ENCODE data around the gene IFT25. TPM values are rescaled to one million over a fixed set of nuclear protein-coding genes. Genes with fewer than 3 reads are reported as not detected.

IFT25 gene
- total RNA-seq, 4 donors from 2014 or later: 15.5 to 39.9 (median 26.8) TPM

- 87 to 93% methylated on average over 4 of the region's 4 CpGs for WGBS, 2 donors
Measured at GRCh38 chr1:53938136-53938830, 7.2 kb downstream of the IFT25 start.

GRCh38 chr1:53936430-53936829, 9.1 kb downstream of the IFT25 start:
- no peak overlapping the region for H3K4me3 ChIP-seq
- WGBS, 2 donors: 94 to 95% methylated on average over 1 of the region's 1 CpG
- H3K4me1 ChIP-seq: peaks cover 0 to 13% (median 0%) of the 10 kb centered on the region in 4 donors
- DNase-seq (ENCODE audit: low spot score in 2 of 2): no peak
- peaks cover 0 to 25% (median 0%) of the 10 kb centered on the region in 3 donors for H3K36me3 ChIP-seq
- no peak overlapping the region for H3K27ac ChIP-seq
- H3K27me3 ChIP-seq: no peaks in the 10 kb centered on the region
- H3K9me3 ChIP-seq: peaks cover 0 to 13% (median 0%) of the 10 kb centered on the region in 4 donors
- no peak for TF ChIP-seq CTCF (IDR thresholded peaks at IDR 0.05)
- no peak for TF ChIP-seq EP300 (IDR thresholded peaks at IDR 0.05)
- no peak for TF ChIP-seq POLR2A (IDR thresholded peaks at IDR 0.05)

More at GRCh38 chr1:53938136-53938830, 7.2 kb downstream of the IFT25 start:
- H3K27ac ChIP-seq: no peak overlapping the region
- TF ChIP-seq EP300 (IDR thresholded peaks at IDR 0.05) (no peak), CTCF (IDR thresholded peaks at IDR 0.05) (no peak), POLR2A (IDR thresholded peaks at IDR 0.05) (no peak)
- DNase-seq (ENCODE audit: low spot score in 2 of 2): no peak
- no peak overlapping the region for H3K4me3 ChIP-seq
- H3K9me3 ChIP-seq: peaks cover 0 to 9% (median 0%) of the 10 kb centered on the region in 4 donors
- H3K36me3 ChIP-seq: peaks cover 0 to 13% (median 0%) of the 10 kb centered on the region in 3 donors
- peaks cover 0 to 15% (median 0%) of the 10 kb centered on the region in 4 donors for H3K4me1 ChIP-seq
- H3K27me3 ChIP-seq: no peaks in the 10 kb centered on the region

GRCh38 chr1:53934170-53934765, 11.2 kb downstream of the IFT25 start:
- 98 to 100% methylated on average over 1 of the region's 1 CpG for WGBS, 2 donors
- TF ChIP-seq CTCF (IDR thresholded peaks at IDR 0.05) (no peak), POLR2A (IDR thresholded peaks at IDR 0.05) (no peak), EP300 (IDR thresholded peaks at IDR 0.05) (no peak)
- Histone ChIP-seq H3K36me3 (peaks cover 0 to 32% (median 0%) of the 10 kb centered on the region in 3 donors), H3K27ac (no peak overlapping the region), H3K4me1 (no peaks in the 10 kb centered on the region), H3K27me3 (no peaks in the 10 kb centered on the region), H3K9me3 (peaks cover 0 to 13% (median 0%) of the 10 kb centered on the region in 4 donors), H3K4me3 (no peak overlapping the region)
- no peak for DNase-seq (ENCODE audit: low spot score in 2 of 2)

- Histone ChIP-seq H3K36me3 (peaks cover 0 to 59% (median 0%) of the 10 kb centered on the region in 3 donors), H3K4me3 (no peak overlapping the region), H3K9me3 (peaks cover 0 to 13% (median 0%) of the 10 kb centered on the region in 4 donors), H3K27ac (no peak overlapping the region), H3K4me1 (no peaks in the 10 kb centered on the region), H3K27me3 (no peaks in the 10 kb centered on the region)
- no peak for DNase-seq (ENCODE audit: low spot score in 2 of 2)
- TF ChIP-seq POLR2A (IDR thresholded peaks at IDR 0.05) (no peak), CTCF (IDR thresholded peaks at IDR 0.05) (no peak), EP300 (IDR thresholded peaks at IDR 0.05) (no peak)
- WGBS, 2 donors: 95 to 99% methylated on average over 2 of the region's 2 CpGs
Measured at GRCh38 chr1:53931523-53931922, 14.0 kb downstream of the IFT25 start.

GRCh38 chr1:53930932-53931331, 14.6 kb downstream of the IFT25 start:
- DNase-seq (ENCODE audit: low spot score in 2 of 2): no peak
- Histone ChIP-seq H3K27ac (no peak overlapping the region), H3K27me3 (no peaks in the 10 kb centered on the region), H3K4me1 (no peaks in the 10 kb centered on the region), H3K9me3 (peaks cover 0 to 13% (median 0%) of the 10 kb centered on the region in 4 donors), H3K4me3 (no peak overlapping the region), H3K36me3 (peaks cover 0 to 65% (median 0%) of the 10 kb centered on the region in 3 donors)
- WGBS, 2 donors: 88 to 93% methylated on average over 3 of the region's 3 CpGs
- no peak for TF ChIP-seq POLR2A (IDR thresholded peaks at IDR 0.05)
- TF ChIP-seq CTCF (IDR thresholded peaks at IDR 0.05): no peak
- TF ChIP-seq EP300 (IDR thresholded peaks at IDR 0.05): no peak

Data from tibial nerve (tissue), 4 donors.